ENCODE measurements around the gene SOS1.

GRCh38 chr2:38947241-38948239 lies 173.3 kb downstream of the SOS1 start:
- peak in 4 of 6 experiments; percentile 61 to 67 (median 64) for TF ChIP-seq CTCF (IDR thresholded peaks at IDR 0.05)
- TF ChIP-seq POLR2A (IDR thresholded peaks at IDR 0.05), result no peak

All from Peyer's patch (tissue), 4 donors.